ENCODE results near the gene HK1.

Gene HK1

DNA sequence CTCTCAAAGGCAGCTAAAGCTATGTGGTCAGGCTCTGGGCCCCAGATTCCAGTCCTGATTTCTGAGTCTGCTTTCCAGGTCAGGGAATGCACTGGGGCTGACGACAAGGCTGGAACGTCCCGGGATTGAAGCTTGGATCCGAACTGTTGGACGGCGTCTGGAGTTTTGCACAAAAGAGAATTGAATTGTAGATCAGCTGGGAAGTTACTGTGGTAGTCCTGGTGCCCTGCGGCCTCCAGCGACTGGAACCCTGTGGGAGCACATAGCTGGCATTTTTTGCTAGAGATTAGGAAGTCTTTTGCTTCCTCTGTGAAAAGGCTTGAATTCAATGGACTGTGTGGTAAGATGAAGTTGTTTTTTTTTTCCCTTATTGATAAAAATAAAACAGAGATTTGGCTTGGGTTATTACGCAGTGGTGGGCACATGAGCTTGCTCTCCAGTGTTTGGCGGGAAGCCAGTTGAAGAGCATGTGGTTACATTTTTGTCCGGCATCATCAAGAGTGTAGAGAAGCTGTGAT lies at the start of gene HK1:
TSS of gene HK1 (plus strand) at position 51 of the 518 bp plus-strand sequence.
- DNase-seq (ENCODE audit: low read depth): no peak
- H3K4me3 ChIP-seq (ENCODE audit: low read depth, low read length): no peak within 1 kb of the TSS
- TF ChIP-seq, protein P1, sequence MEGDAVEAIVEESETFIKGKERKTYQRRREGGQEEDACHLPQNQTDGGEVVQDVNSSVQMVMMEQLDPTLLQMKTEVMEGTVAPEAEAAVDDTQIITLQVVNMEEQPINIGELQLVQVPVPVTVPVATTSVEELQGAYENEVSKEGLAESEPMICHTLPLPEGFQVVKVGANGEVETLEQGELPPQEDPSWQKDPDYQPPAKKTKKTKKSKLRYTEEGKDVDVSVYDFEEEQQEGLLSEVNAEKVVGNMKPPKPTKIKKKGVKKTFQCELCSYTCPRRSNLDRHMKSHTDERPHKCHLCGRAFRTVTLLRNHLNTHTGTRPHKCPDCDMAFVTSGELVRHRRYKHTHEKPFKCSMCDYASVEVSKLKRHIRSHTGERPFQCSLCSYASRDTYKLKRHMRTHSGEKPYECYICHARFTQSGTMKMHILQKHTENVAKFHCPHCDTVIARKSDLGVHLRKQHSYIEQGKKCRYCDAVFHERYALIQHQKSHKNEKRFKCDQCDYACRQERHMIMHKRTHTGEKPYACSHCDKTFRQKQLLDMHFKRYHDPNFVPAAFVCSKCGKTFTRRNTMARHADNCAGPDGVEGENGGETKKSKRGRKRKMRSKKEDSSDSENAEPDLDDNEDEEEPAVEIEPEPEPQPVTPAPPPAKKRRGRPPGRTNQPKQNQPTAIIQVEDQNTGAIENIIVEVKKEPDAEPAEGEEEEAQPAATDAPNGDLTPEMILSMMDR (IDR thresholded peaks at IDR 0.05; ENCODE audit: insufficient read depth, low read depth, low read length, missing control alignments): no peak

GRCh38 chr10:69229616-69229916 lies 48.7 kb upstream of the HK1 start:
- no peak overlapping the region for H3K4me3 ChIP-seq (ENCODE audit: low read depth, low read length)
- DNase-seq (ENCODE audit: low read depth): no peak
- TF ChIP-seq, protein P1 (IDR thresholded peaks at IDR 0.05; ENCODE audit: insufficient read depth, low read depth, low read length, missing control alignments): no peak

- TF ChIP-seq, protein P1 (IDR thresholded peaks at IDR 0.05; ENCODE audit: insufficient read depth, low read depth, low read length, missing control alignments): no peak
- DNase-seq (ENCODE audit: low read depth): no peak
- H3K4me3 ChIP-seq (ENCODE audit: low read depth, low read length): no peak overlapping the region
Observed at GRCh38 chr10:69230128-69230527, 48.2 kb upstream of the HK1 start.

- DNase-seq (ENCODE audit: low read depth): no peak
- TF ChIP-seq, protein P1 (IDR thresholded peaks at IDR 0.05; ENCODE audit: insufficient read depth, low read depth, low read length, missing control alignments): no peak
- no peak overlapping the region for H3K4me3 ChIP-seq (ENCODE audit: low read depth, low read length)
Observed at GRCh38 chr10:69232252-69232651, 46.0 kb upstream of the HK1 start.

DNA sequence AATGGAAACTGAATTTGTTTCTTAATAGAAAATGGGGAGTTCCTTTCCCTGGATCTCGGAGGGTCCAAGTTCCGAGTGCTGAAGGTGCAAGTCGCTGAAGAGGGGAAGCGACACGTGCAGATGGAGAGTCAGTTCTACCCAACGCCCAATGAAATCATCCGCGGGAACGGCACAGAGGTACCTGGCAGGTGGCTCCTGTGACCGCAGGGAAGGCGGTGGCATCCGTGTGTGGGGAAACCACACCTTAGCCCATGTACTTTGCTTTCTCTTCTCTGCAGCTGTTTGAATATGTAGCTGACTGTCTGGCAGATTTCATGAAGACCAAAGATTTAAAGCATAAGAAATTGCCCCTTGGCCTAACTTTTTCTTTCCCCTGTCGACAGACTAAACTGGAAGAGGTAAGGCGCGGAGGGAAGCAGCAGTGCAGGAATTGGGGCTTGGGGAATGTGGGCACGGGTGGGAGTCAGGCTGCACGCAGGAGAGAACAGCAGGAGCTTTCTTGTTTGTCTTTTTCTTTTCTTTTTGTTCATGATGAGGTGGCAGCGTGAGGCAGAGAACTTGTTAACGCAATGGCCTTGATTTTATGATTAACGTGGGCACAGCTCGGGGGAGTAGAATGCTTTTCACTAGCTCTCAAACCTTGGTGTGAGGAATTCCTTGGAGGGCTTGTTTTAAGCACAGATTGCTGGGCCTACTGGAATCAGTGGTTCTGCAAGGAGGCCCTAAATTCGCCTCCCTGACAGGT lies 45.4 kb upstream of the HK1 start:
- TF ChIP-seq, protein P1 (IDR thresholded peaks at IDR 0.05; ENCODE audit: insufficient read depth, low read depth, low read length, missing control alignments): no peak
- H3K4me3 ChIP-seq (ENCODE audit: low read depth, low read length): no peak overlapping the region
- DNase-seq (ENCODE audit: low read depth): no peak

GRCh38 chr10:69234447-69234846 lies 43.8 kb upstream of the HK1 start:
- no peak for DNase-seq (ENCODE audit: low read depth)
- TF ChIP-seq, protein P1 (IDR thresholded peaks at IDR 0.05; ENCODE audit: insufficient read depth, low read depth, low read length, missing control alignments): no peak
- no peak overlapping the region for H3K4me3 ChIP-seq (ENCODE audit: low read depth, low read length)

Measured in GM12865 (cell line).